Limb (tissue), 2 donors: ENCODE data around the gene RPS17.
"Not testable (repeated sequence)": the region's sequence is repeated elsewhere in the genome, so short reads cannot be mapped to it uniquely, and the experiment has no call there.

Experiments used
- DNase-seq, 2 donors: peaks; one replicate each; pipeline ENCODE4 v3.0.0-alpha.2; 2016; ENCODE audit errors: extremely low spot score in 2 of 2

RPS17 gene

GRCh38 chr15:82548700-82549099 is 8.4 kb upstream of the RPS17 start:
- no peak for DNase-seq

GRCh38 chr15:82545478-82545877 is 5.2 kb upstream of the RPS17 start:
- no peak for DNase-seq

GRCh38 chr15:82545002-82545401 is 4.7 kb upstream of the RPS17 start:
- DNase-seq, result no peak

GRCh38 chr15:82544431-82544830 is 4.2 kb upstream of the RPS17 start:
- DNase-seq, result no peak

GRCh38 chr15:82543160-82543559 is 2.9 kb upstream of the RPS17 start:
- DNase-seq, result no peak

- peak in 1 of 2 donors; percentile 53 for DNase-seq
These were observed 751 bp upstream of the RPS17 start for GRCh38 chr15:82540984-82541431.

- DNase-seq, result no peak
These were observed 584 bp downstream of the RPS17 start for GRCh38 chr15:82539691-82540054.

GRCh38 chr15:82538961-82539690 is 1.1 kb downstream of the RPS17 start:
- DNase-seq, result peak in 1 of 2 donors; percentile 37

GRCh38 chr15:82537351-82537908 is 2.8 kb downstream of the RPS17 start:
- no peak for DNase-seq

- no peak for DNase-seq
These were observed 3.6 kb downstream of the RPS17 start for GRCh38 chr15:82536409-82537350.

GRCh38 chr15:82535566-82536408 is 4.5 kb downstream of the RPS17 start:
- no peak for DNase-seq

- DNase-seq, result not testable (repeated sequence)
These were observed 5.1 kb downstream of the RPS17 start for GRCh38 chr15:82535151-82535550.

GRCh38 chr15:82534457-82534861 is 5.8 kb downstream of the RPS17 start:
- DNase-seq, result not testable (repeated sequence)

GRCh38 chr15:82533801-82534200 is 6.5 kb downstream of the RPS17 start:
- DNase-seq, result peak in 1 of 2 donors; percentile 27

- DNase-seq, result peak in 1 of 2 donors; percentile 29
These were observed 7.2 kb downstream of the RPS17 start for GRCh38 chr15:82532991-82533481.

GRCh38 chr15:82532383-82532990 is 7.8 kb downstream of the RPS17 start:
- no peak for DNase-seq

GRCh38 chr15:82531496-82532382 is 8.5 kb downstream of the RPS17 start:
- peak in 1 of 2 donors; percentile 23 for DNase-seq

GRCh38 chr15:82530606-82531379 is 9.5 kb downstream of the RPS17 start:
- DNase-seq, result peak; percentile 50 to 81

GRCh38 chr15:82530006-82530405 is 10.3 kb downstream of the RPS17 start:
- peak in 1 of 2 donors; percentile 9 for DNase-seq
